Measurements from ENCODE around the gene CCDC7.
"Not testable (repeated sequence)": the region's sequence is repeated elsewhere in the genome, so short reads cannot be mapped to it uniquely, and the experiment has no call there.

CCDC7 gene

GRCh38 chr10:32598022-32598421 lies 152.1 kb downstream of the CCDC7 start:
- not testable (repeated sequence) for DNase-seq

DNA sequence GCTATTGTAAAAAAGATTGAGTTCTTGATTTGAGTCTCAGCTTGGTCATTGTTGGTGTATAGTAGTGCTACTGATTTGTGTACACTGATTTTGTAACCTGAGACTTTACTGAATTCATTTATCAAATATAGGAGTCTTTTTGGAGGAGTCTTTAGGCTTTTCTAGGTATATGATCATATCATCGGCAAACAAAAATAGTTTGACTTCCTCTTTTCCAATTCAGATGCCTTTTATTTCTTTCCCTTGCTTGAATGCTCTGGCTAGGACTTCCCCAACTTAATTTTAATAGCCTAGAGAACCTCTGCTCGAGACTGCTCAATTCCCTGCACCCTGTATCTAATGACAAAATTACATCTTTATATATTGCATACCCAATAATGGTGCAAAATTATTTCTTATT lies 154.4 kb downstream of the CCDC7 start:
- no peak for DNase-seq

GRCh38 chr10:32601562-32601961 lies 155.6 kb downstream of the CCDC7 start:
- not testable (repeated sequence) for DNase-seq

DNA sequence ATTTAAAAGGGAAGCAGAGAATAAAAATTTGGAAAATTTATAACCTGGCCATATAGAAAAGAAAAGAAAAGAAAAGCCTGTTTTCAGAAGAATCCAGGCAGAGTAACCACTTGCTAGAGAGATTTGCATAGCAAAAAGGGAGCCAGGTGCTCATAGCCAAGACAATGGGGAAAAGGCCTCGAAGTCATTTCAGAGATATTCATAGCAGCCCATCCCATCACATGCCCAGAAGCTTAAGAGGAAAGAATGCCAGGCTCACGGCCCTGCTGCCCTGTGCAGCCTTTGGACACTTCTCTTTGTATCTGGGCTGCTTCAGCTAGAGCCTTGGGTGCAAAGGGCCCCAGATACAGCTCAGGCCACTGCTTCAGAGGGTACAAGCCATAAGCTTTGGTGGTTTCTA lies 159.8 kb downstream of the CCDC7 start:
- no peak for DNase-seq

DNA sequence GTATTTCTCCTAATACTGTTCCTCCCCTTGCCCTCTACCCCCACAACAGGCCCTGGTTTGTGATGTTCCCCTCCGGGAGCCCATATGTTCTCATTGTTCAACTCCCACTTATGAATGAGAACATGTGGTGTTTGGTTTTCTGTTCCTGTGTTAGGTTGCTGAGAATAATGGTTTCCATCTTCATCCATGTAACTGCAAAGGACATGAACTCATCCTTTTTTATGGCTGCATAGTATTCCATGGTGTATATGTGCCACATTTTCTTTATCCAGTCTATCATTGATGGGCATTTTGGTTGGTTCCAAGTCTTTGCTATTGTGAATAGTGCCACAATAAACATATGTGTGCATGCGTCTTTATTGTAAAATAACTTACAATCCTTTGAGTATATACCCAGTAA lies 164.6 kb downstream of the CCDC7 start:
- not testable (repeated sequence) for DNase-seq

GRCh38 chr10:32616438-32616837 lies 170.5 kb downstream of the CCDC7 start:
- DNase-seq: no peak

DNA sequence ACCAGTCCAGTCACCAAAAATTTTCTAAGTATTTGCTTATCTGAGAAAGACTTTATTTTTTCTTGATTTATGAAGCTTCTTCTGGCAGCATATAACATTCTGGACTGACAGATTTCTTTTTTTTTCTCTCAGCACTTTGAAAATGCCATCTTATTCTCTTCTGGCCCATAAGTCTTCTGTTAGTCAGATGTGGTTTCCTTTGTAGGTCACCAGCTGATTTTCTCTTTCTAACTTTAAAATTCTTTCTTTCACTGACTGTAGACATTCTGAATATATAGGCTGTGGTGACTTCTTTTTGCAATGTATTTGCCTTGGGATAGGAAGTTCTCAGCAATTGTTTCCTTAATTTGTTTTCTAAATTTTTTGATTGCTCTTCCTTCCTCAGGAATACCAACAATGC lies 172.5 kb downstream of the CCDC7 start:
- DNase-seq: no peak

DNA sequence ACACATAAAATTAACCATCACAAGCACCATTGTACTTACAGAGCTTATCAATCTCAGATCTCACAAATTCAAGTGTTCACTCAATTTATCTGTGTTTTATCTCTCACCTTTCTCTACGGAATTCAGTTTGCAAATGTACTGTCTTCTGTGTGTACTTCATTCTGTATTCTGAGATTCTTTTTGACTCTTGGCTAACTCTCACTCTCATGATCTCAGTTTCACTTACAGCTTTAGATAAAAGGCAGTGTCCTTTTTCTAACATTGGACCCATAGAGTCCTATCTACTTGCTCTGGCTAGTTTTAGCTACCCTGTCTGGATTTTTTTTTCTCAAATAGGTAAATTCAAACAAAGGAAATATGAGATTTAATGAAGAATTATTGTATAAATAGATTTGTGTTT lies 176.0 kb downstream of the CCDC7 start:
- no peak for DNase-seq

DNA sequence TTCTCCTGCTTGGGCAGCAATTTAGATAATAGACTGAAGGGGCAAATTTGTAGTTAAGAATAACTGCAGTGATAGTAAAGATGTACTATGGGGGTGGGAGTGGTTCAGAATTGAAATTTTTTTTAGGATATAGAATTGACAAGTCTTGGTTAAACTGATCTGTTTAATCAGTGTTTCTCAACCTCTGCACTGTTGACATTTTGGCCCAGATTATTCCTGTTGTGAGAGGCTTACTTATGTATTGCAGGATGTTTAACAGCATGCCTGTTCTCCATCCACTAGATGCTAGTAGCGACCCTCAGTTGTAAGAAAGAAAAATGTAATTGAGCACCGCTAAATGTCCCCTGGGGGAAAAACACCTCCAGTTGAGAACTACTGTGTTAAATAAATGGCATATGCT lies 176.5 kb downstream of the CCDC7 start:
- no peak for DNase-seq

- DNase-seq: no peak
Measured at GRCh38 chr10:32627183-32627582, 181.2 kb downstream of the CCDC7 start.

DNA sequence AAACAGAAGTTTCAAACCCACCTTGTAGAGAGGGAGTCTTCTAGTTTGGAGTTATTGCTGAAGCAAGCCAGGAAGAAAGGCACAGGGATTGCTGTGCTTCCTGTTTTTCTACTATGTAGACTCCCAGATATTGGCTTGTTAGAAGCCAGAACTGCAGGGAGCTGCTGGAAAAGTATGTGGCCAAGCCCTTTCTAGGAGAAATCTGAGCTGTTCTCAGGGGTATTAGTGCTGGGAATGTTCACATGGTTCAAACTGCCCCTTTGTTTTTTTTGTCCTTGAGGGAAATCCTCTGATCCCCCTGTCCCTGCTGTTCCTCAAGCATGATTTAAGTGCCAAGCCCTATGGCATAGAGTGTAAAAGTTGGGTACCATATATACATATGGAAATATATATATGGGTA lies 184.0 kb downstream of the CCDC7 start:
- no peak for DNase-seq

DNA sequence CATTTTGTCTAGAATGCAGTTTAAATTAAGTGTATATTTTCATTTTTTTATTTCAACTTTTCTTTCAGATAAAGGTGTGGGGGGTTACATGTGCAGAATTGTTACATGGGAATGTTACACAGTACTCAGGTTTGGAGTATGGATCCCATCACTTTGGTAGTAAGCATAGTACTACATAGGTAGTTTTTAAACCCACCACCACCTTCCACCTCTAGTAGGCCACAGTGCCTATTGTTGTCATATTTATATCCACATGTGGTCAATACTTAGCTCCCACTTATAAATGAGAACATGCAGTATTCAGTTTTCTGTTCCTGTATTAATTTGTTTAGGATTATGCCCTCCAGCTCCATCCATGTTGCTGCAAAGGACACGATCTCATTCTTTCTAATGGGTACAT lies 200.6 kb downstream of the CCDC7 start:
- no peak for DNase-seq

- DNase-seq: no peak
Measured at GRCh38 chr10:32650246-32650655, 204.3 kb downstream of the CCDC7 start.

GRCh38 chr10:32657430-32657829 lies 211.5 kb downstream of the CCDC7 start:
- not testable (repeated sequence) for DNase-seq

DNA sequence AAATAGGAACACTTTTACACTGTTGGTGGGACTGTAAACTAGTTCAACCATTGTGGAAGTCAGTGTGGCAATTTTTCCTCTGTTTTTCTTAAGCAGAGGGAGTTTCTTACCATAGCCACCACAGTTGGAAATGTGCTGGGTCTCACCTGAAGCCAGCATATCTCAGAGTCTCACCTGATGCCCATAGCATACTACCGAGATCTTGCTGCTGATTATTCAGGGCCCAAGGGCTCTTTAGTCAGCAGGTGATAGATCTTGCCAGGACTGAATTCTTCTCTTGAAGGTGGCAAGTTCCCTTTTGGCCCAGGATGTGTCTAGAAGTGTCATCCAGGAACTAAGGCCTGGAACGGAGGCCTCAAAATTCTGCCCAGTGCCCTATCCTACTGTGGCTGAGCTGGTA lies 215.4 kb downstream of the CCDC7 start:
- DNase-seq: no peak

GRCh38 chr10:32680803-32681557 lies 235.0 kb downstream of the CCDC7 start:
- no peak for DNase-seq

GRCh38 chr10:32684291-32684690 lies 238.4 kb downstream of the CCDC7 start:
- DNase-seq: no peak

- DNase-seq: no peak
Measured at GRCh38 chr10:32687116-32687515, 241.2 kb downstream of the CCDC7 start.

- DNase-seq: no peak
Measured at GRCh38 chr10:32687546-32687945, 241.6 kb downstream of the CCDC7 start.

DNA sequence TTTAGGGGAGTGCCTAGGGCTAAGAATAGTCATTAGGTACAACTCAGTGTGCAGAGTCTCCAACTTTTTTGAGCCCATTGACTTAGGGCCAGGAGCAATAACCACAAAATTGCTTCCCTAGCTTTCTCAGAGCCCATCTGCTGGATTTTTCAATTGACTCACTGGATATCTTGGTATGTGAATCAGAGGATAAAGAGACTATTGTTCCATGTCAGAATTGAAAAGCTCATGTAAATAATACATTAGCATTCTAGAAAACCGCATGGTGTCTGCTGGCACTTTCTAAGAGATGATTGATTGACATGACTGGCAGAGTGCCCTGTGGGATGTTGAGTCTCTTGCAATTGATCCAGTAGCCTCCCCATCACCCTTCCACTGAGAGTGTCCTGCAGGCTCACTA lies 246.2 kb downstream of the CCDC7 start:
- no peak for DNase-seq

- no peak for DNase-seq
Measured at GRCh38 chr10:32693441-32693979, 247.6 kb downstream of the CCDC7 start.

DNA sequence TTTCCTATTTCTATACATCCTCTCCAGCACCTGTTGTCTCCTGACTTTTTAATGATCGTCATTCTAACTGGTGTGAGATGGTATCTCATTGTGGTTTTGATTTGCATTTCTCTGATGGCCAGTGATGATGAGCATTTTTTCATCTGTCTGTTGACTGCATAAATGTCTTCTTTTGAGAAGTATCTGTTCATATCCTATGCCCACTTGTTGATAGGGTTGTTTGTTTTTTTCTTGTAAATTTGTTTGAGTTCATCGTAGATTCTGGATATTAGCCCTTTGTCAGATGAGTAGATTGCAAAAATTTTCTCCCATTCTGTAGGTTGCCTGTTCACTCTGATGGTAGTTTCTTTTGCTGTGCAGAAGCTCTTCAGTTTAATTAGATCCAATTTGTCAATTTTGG lies 253.7 kb downstream of the CCDC7 start:
- not testable (repeated sequence) for DNase-seq

GRCh38 chr10:32713560-32713959 lies 267.6 kb downstream of the CCDC7 start:
- DNase-seq: no peak

DNA sequence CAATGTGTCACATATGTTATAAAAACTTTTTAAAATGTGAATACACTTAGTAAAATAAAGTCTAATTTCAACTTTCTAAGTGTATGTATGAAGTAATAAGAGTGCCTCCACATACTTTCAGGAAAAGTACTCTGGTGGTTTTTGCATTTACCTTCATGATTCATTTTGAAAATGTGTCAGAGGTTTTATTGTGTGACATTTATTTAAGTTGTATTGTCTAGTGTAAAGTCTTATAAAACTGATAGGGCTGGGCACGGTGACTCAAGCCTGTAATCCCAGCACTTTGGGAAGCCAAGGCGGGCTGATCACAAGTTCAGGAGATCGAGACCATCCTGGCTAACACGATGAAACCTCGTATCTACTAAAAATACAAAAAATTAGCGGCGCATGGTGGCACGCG lies 285.6 kb downstream of the CCDC7 start:
- DNase-seq: no peak

DNA sequence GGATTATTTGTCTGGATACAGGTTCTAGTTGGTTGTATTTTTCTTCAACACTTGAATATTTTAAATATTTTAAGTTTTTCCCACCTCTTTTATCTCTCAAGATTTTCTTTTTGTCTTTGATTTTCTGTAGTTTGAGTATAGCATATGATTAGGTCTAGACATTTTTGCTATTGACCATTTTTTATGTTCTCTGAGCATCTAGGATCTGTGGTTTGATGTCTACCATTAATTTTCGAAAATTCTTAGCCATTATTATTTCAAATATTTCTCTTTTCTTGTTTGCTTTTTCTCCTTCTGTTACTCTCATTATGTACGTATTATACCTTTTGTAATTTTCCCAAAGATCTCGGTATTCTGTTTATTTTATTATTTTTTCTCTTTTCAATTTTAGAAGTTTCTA lies 293.0 kb downstream of the CCDC7 start:
- DNase-seq: no peak

Data from NCI-H69 (cell line).